Large intestine (tissue), 12 donors: Measurements from ENCODE around the gene CLDN12. TPM values are rescaled to one million over a fixed set of nuclear protein-coding genes. Genes with fewer than 3 reads are reported as not detected.

Source experiments
- DNase-seq, 2 donors: peaks; one replicate each; pipeline versions ENCODE4 v3.0.0 to v3.0.0-alpha.2; 2013
- H3K27ac ChIP-seq: one replicate; pipeline ENCODE4 v1.5.1; 2013; ENCODE audit warnings: low read length
- H3K27me3 ChIP-seq: 2 replicates; pipeline ENCODE4 v1.6.1; 2013; ENCODE audit warnings: low read length; ENCODE audit not compliant: control insufficient read depth, insufficient read depth
- H3K36me3 ChIP-seq: 2 replicates; pipeline ENCODE4 v1.6.1; 2013; ENCODE audit warnings: low read length; ENCODE audit not compliant: control insufficient read depth, insufficient read depth
- H3K4me1 ChIP-seq: one replicate; pipeline ENCODE4 v1.6.1; 2013; ENCODE audit warnings: low read length; ENCODE audit not compliant: control insufficient read depth, insufficient read depth
- H3K4me3 ChIP-seq: one replicate; pipeline ENCODE4 v1.5.1; 2013; ENCODE audit warnings: low read length
- H3K9me3 ChIP-seq: one replicate; pipeline ENCODE4 v1.6.1; 2013; ENCODE audit warnings: mild to moderate bottlenecking, low read depth, low read length, moderate library complexity; ENCODE audit not compliant: control insufficient read depth
- WGBS: methylation state at CpG from one replicate; pipeline ENCODE4 v1.1.5; 2013; ENCODE audit warnings: low lambda C conversion rate; ENCODE audit not compliant: insufficient coverage; 5-methylcytosine and 5-hydroxymethylcytosine counted together
- long read RNA-seq, 11 donors: transcript quantifications; one replicate each; lab custom pipeline, GENCODE V29; 2026
- polyA plus RNA-seq: library from polyadenylated mRNA; unstranded; fragments of 120-200 nt; gene quantifications from one replicate; pipeline ENCODE4 v1.2.1, GENCODE V29; 2013

CLDN12 gene
- polyA plus RNA-seq, result 41.7 TPM
- long read RNA-seq, donor 1, transcript CLDN12-201 (3 exons, 3,565 nt), result major isoform, 5 of 7 reads
- long read RNA-seq, donor 1, partial matches to known transcripts, result 0 of 7 reads
- long read RNA-seq, donor 1, other reads (novel, unspliced or antisense), result 0 of 7 reads
- long read RNA-seq, donor 2, transcript CLDN12-201 (3 exons, 3,565 nt), result major isoform, 9 of 26 reads
- long read RNA-seq, donor 2, partial matches to known transcripts, result 12 of 26 reads
- long read RNA-seq, donor 2, other reads (novel, unspliced or antisense), result 0 of 26 reads
- long read RNA-seq, donor 3, transcript CLDN12-201 (3 exons, 3,565 nt), result major isoform, 21 of 53 reads
- long read RNA-seq, donor 3, partial matches to known transcripts, result 26 of 53 reads
- long read RNA-seq, donor 3, other reads (novel, unspliced or antisense), result 0 of 53 reads
- long read RNA-seq, donor 4, partial matches to known transcripts, result 0 of 1 reads
- long read RNA-seq, donor 4, other reads (novel, unspliced or antisense), result 0 of 1 reads
- long read RNA-seq, donor 5, transcript CLDN12-201 (3 exons, 3,565 nt), result major isoform, 7 of 9 reads
- long read RNA-seq, donor 5, partial matches to known transcripts, result 0 of 9 reads
- long read RNA-seq, donor 5, other reads (novel, unspliced or antisense), result 0 of 9 reads
- long read RNA-seq, donor 6, transcript CLDN12-201 (3 exons, 3,565 nt), result major isoform, 9 of 26 reads
- long read RNA-seq, donor 6, partial matches to known transcripts, result 16 of 26 reads
- long read RNA-seq, donor 6, other reads (novel, unspliced or antisense), result 0 of 26 reads
- long read RNA-seq, donor 7, partial matches to known transcripts, result 0 of 5 reads
- long read RNA-seq, donor 7, other reads (novel, unspliced or antisense), result 0 of 5 reads
- long read RNA-seq, donor 8, transcript CLDN12-201 (3 exons, 3,565 nt), result major isoform, 14 of 21 reads
- long read RNA-seq, donor 8, partial matches to known transcripts, result 0 of 21 reads
- long read RNA-seq, donor 8, other reads (novel, unspliced or antisense), result 0 of 21 reads
- long read RNA-seq, donor 9, transcript CLDN12-201 (3 exons, 3,565 nt), result major isoform, 10 of 12 reads
- long read RNA-seq, donor 9, partial matches to known transcripts, result 0 of 12 reads
- long read RNA-seq, donor 9, other reads (novel, unspliced or antisense), result 0 of 12 reads
- long read RNA-seq, donor 10, transcript CLDN12-201 (3 exons, 3,565 nt), result major isoform, 16 of 20 reads
- long read RNA-seq, donor 10, partial matches to known transcripts, result 0 of 20 reads
- long read RNA-seq, donor 10, other reads (novel, unspliced or antisense), result 0 of 20 reads
- long read RNA-seq, donor 11, transcript CLDN12-201 (3 exons, 3,565 nt), result major isoform, 6 of 12 reads
- long read RNA-seq, donor 11, partial matches to known transcripts, result 0 of 12 reads
- long read RNA-seq, donor 11, other reads (novel, unspliced or antisense), result 0 of 12 reads

GRCh38 chr7:90403174-90404113 lies at the start of gene CLDN12:
TSS of gene CLDN12 (plus strand) at chr7:90403461. CDS start at chr7:90412677, 9,216 bp downstream.
- peak within 1 kb of the TSS; percentile 94 for H3K27ac ChIP-seq
- no peaks in the 10 kb centered on the region for H3K27me3 ChIP-seq
- H3K36me3 ChIP-seq, result peaks cover 10% of the 10 kb centered on the region
- H3K9me3 ChIP-seq, result no peaks in the 10 kb centered on the region
- no CpG with 5 or more reads among the region's 35 CpGs for WGBS
- H3K4me1 ChIP-seq, result no peaks in the 10 kb centered on the region
- peak within 1 kb of the TSS; percentile 73 for H3K4me3 ChIP-seq
- peak; percentile 87 to 93 for DNase-seq

DNA sequence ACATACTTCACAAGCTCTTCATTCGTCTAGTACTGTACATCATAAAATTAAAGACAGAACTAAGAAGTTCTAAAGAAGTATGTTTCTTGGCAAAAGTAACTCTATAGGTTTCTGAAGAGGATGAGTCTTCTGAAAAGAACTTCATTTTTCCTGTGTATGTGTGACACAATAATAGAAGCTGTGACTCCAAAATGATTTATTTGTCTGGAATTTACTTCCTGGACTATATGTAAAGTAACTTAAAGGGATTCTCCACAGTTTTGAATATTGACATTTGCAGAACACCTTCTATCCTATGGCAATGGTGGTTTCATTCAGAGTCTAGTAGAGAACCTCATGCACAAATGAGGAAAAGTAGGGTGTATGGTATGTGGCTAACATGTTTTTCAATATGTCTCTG lies 19.8 kb upstream of the CLDN12 start:
- Histone ChIP-seq H3K27me3 (no peaks in the 10 kb centered on the region), H3K4me3 (no peak overlapping the region), H3K27ac (no peak overlapping the region), H3K9me3 (no peaks in the 10 kb centered on the region), H3K4me1 (no peaks in the 10 kb centered on the region), H3K36me3 (peaks cover 43% of the 10 kb centered on the region)
- no peak for DNase-seq
- WGBS, result no CpG with 5 or more reads among the region's 1 CpG

- Histone ChIP-seq H3K4me3 (no peak overlapping the region), H3K36me3 (peaks cover 39% of the 10 kb centered on the region), H3K4me1 (no peaks in the 10 kb centered on the region), H3K27ac (no peak overlapping the region), H3K9me3 (no peaks in the 10 kb centered on the region), H3K27me3 (no peaks in the 10 kb centered on the region)
- WGBS, result 100% methylated on average over 2 of the region's 3 CpGs
- no peak for DNase-seq
Measured at GRCh38 chr7:90383861-90384260, 19.4 kb upstream of the CLDN12 start.

DNA sequence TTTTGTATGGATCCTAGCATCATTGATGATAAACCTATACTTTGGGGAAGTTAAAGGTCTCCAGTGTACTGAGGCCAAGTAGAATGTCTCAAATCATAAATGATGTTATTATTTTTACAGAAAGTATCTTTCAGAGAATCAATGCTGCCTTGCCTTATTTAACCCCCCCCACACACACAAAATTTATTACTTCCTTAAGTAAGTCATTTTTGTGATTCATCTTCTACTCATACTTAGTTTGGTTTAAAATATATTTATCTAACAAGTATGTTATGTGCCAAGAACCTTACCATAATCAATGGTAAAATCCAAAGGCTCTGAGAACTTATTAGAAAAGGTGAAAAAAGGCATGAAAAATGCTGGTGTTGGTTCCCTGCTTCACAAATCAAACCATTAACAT lies 18.8 kb upstream of the CLDN12 start:
- Histone ChIP-seq H3K4me1 (no peaks in the 10 kb centered on the region), H3K36me3 (peaks cover 33% of the 10 kb centered on the region), H3K9me3 (no peaks in the 10 kb centered on the region), H3K27ac (no peak overlapping the region), H3K4me3 (no peak overlapping the region), H3K27me3 (no peaks in the 10 kb centered on the region)
- no peak for DNase-seq

DNA sequence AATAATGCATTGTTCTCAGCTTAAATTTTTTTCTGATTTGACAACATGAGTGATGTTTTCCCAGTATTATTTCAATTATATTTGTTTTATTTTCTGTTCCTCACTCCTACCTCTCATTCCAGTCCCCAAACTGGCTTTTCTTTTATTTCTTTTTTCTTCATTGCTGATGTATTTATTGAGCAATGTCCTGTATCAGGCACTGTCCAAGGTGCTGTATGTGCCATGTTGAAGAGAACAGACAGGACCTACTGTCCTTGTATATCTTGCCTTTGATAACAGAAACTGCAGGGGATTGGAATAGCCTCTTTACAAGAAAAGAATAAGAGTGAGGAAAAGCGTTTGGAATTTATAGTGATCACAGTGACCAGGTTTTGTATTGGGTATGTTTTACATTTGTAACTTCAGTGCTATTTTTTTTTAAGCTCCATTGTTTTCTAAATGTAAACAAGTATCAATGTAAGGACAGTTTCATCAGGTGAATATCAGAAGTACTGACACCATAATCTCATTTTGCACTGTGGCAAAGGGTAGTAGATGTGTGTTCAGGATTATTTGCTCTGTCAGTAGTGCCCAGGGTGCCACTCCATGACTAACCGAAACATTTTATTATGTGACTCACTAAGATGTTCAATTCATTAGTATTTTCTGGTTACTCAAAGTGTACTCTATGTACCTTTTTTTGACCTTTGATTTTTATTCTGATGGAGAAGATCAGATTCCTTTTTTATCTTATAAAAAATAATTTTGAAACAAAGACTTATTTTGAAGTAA lies 15.6 kb upstream of the CLDN12 start:
- no peak for DNase-seq
- Histone ChIP-seq H3K27me3 (no peaks in the 10 kb centered on the region), H3K27ac (no peak overlapping the region), H3K36me3 (peaks cover 12% of the 10 kb centered on the region), H3K4me3 (no peak overlapping the region), H3K9me3 (peaks cover 1% of the 10 kb centered on the region), H3K4me1 (no peaks in the 10 kb centered on the region)
- WGBS, result 100% methylated on average over 2 of the region's 2 CpGs

DNA sequence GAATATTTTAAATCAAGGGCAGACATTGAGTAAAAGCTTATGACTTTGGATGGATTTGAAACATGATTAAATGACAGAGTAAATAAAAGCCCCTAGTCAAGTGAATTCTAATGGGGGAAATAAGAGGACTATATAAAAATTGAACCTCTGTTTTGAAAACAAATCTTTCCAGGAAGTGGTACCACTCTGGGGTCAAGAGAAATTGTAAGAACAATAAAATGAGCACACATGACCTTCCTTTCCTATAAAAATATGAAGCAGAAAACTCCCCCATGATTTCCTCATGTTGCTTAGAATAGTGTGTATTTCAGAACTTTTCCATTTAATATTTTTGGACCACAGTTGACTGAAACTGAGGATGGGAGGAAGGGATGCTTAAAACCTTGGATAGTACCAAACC lies 12.3 kb upstream of the CLDN12 start:
- Histone ChIP-seq H3K9me3 (peaks cover 12% of the 10 kb centered on the region), H3K4me1 (no peaks in the 10 kb centered on the region), H3K27me3 (no peaks in the 10 kb centered on the region), H3K27ac (no peak overlapping the region), H3K36me3 (peaks cover 3% of the 10 kb centered on the region), H3K4me3 (no peak overlapping the region)
- DNase-seq, result no peak

- H3K27ac ChIP-seq, result no peak overlapping the region
- no CpG with 5 or more reads among the region's 5 CpGs for WGBS
- H3K4me3 ChIP-seq, result no peak overlapping the region
- H3K4me1 ChIP-seq, result no peaks in the 10 kb centered on the region
- H3K36me3 ChIP-seq, result peaks cover under 1% of the 10 kb centered on the region
- H3K9me3 ChIP-seq, result peaks cover 12% of the 10 kb centered on the region
- no peak for DNase-seq
- H3K27me3 ChIP-seq, result no peaks in the 10 kb centered on the region
Measured at GRCh38 chr7:90391488-90391887, 11.8 kb upstream of the CLDN12 start.

DNA sequence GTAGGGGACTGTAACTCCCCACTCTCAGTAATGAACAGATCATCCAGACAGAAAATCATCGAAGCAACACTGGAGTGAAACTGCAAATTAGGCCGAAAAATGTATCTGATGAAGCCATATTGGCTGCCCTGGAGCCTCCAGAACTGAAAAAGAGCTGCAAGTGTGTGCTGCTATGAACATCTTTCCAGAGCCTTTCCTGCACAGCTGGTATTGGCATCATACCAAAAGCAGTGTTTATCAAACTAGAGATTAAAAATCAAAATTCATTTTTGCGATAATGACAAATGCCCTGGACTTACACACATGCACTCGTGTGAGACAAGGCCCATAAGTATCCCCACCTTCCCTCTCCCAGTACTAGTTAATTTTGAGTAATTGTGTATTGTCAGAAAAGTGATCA lies 6.8 kb upstream of the CLDN12 start:
- Histone ChIP-seq H3K27me3 (no peaks in the 10 kb centered on the region), H3K9me3 (peaks cover 12% of the 10 kb centered on the region), H3K4me3 (no peak overlapping the region), H3K36me3 (no peaks in the 10 kb centered on the region), H3K27ac (no peak overlapping the region), H3K4me1 (no peaks in the 10 kb centered on the region)
- WGBS, result no CpG with 5 or more reads among the region's 4 CpGs
- no peak for DNase-seq

- H3K27ac ChIP-seq, result no peak overlapping the region
Measured at GRCh38 chr7:90401989-90402388, 1.3 kb upstream of the CLDN12 start.

More at GRCh38 chr7:90401989-90402388, 1.3 kb upstream of the CLDN12 start:
- peak in 1 of 2 donors; percentile 27 for DNase-seq
- Histone ChIP-seq H3K4me1 (no peaks in the 10 kb centered on the region), H3K9me3 (no peaks in the 10 kb centered on the region), H3K4me3 (no peak overlapping the region), H3K36me3 (peaks cover 3% of the 10 kb centered on the region), H3K27me3 (no peaks in the 10 kb centered on the region)
- no CpG with 5 or more reads among the region's 4 CpGs for WGBS
